ENCODE data around the gene ZBTB16. TPM values are rescaled to one million over a fixed set of nuclear protein-coding genes. Genes with fewer than 3 reads are reported as not detected.

The ZBTB16 gene
- polyA plus RNA-seq, 1 donor from 2014 or later: 0.45 TPM

DNA sequence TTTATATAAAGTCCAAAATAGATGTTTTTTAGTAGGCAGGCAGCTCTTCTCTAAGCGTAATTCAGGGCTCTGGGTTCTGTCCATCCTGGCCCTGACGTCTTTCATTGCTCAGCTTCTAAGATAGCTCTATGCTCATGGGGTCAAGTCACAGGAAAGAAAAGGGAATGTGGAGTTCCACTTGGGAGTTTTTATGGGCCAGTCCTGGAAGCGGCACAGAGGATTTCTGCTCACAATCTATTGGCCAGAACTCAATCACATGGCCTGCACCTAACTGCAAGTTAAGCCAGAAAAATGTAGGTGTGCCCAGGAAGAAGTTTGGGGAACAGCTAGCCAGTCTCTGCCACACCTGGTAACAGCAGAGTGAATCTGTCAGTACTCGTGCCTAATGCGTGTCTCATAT is 7.4 kb upstream of the ZBTB16 start:
- no peaks in the 10 kb centered on the region for H3K27me3 ChIP-seq (ENCODE audit: insufficient read depth, low read depth, low read length)
- H3K36me3 ChIP-seq (ENCODE audit: insufficient read depth, low read length): no peaks in the 10 kb centered on the region
- no peak overlapping the region for H3K9ac ChIP-seq (ENCODE audit: low read length)
- H3K79me2 ChIP-seq (replicated peaks; ENCODE audit: insufficient read depth, low read length): no peaks in the 10 kb centered on the region
- no peaks in the 10 kb centered on the region for H3F3A ChIP-seq (ENCODE audit: insufficient read depth, low read length, poor library complexity, severe bottlenecking)
- H3K4me3 ChIP-seq (ENCODE audit: low read length): no peak overlapping the region
- no peak overlapping the region for H2AFZ ChIP-seq (ENCODE audit: low read depth, low read length)
- no peaks in the 10 kb centered on the region for H3K9me3 ChIP-seq (ENCODE audit: low read length)
- H3K9me2 ChIP-seq (ENCODE audit: insufficient read depth, low read length): no peaks in the 10 kb centered on the region
- H3K4me2 ChIP-seq (ENCODE audit: low read length): no peak overlapping the region
- no peak overlapping the region for H3K27ac ChIP-seq (ENCODE audit: low read length)
- TF ChIP-seq, protein P1, sequence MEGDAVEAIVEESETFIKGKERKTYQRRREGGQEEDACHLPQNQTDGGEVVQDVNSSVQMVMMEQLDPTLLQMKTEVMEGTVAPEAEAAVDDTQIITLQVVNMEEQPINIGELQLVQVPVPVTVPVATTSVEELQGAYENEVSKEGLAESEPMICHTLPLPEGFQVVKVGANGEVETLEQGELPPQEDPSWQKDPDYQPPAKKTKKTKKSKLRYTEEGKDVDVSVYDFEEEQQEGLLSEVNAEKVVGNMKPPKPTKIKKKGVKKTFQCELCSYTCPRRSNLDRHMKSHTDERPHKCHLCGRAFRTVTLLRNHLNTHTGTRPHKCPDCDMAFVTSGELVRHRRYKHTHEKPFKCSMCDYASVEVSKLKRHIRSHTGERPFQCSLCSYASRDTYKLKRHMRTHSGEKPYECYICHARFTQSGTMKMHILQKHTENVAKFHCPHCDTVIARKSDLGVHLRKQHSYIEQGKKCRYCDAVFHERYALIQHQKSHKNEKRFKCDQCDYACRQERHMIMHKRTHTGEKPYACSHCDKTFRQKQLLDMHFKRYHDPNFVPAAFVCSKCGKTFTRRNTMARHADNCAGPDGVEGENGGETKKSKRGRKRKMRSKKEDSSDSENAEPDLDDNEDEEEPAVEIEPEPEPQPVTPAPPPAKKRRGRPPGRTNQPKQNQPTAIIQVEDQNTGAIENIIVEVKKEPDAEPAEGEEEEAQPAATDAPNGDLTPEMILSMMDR (IDR thresholded peaks at IDR 0.05; ENCODE audit: poor library complexity, severe bottlenecking): no peak
- TF ChIP-seq RAD21 (conservative IDR thresholded peaks at IDR 0.05) (no peak), POLR2AphosphoS5 (IDR thresholded peaks at IDR 0.05) (no peak), EP300 (conservative IDR thresholded peaks at IDR 0.05; ENCODE audit: poor library complexity, severe bottlenecking) (no peak), MXI1 (conservative IDR thresholded peaks at IDR 0.05; ENCODE audit: poor library complexity, severe bottlenecking) (no peak), TAF1 (IDR thresholded peaks at IDR 0.05; ENCODE audit: low read depth) (no peak), EZH2 (IDR thresholded peaks at IDR 0.05; ENCODE audit: borderline replicate concordance, insufficient read depth, low read length, poor library complexity, severe bottlenecking) (no peak), SMC3 (conservative IDR thresholded peaks at IDR 0.05; ENCODE audit: poor library complexity) (no peak)
- no peaks in the 10 kb centered on the region for H4K20me1 ChIP-seq (ENCODE audit: insufficient read depth)

DNA sequence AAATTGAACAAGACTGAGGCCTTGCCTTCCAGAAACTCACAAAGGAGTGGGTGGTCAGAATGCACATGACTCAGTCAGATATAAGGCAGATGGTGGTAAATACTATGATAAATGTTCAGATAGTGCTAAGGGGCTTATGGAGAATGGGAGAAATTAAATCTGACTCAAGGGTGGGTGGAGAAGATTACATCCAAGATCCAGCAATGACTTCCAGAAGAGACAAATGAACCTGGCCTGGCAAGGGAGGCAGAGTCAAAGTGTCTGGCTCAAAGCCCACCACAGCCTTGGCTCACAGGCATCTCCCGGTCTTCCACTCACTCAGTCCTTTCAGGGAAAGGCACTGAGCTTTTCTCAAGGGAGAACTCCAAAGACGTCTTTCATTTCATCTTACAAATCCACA is 6.1 kb upstream of the ZBTB16 start:
- TF ChIP-seq EP300 (conservative IDR thresholded peaks at IDR 0.05; ENCODE audit: poor library complexity, severe bottlenecking) (no peak), SMC3 (conservative IDR thresholded peaks at IDR 0.05; ENCODE audit: poor library complexity) (no peak), RAD21 (conservative IDR thresholded peaks at IDR 0.05) (no peak), POLR2AphosphoS5 (IDR thresholded peaks at IDR 0.05) (no peak), EZH2 (IDR thresholded peaks at IDR 0.05; ENCODE audit: borderline replicate concordance, insufficient read depth, low read length, poor library complexity, severe bottlenecking) (no peak), TAF1 (IDR thresholded peaks at IDR 0.05; ENCODE audit: low read depth) (no peak)
- TF ChIP-seq, protein P1 (IDR thresholded peaks at IDR 0.05; ENCODE audit: poor library complexity, severe bottlenecking): no peak
- peak overlapping the region; percentile 43 for H3K27ac ChIP-seq (ENCODE audit: low read length)
- peaks cover 7% of the 10 kb centered on the region for H3K27me3 ChIP-seq (ENCODE audit: insufficient read depth, low read depth, low read length)

DNA sequence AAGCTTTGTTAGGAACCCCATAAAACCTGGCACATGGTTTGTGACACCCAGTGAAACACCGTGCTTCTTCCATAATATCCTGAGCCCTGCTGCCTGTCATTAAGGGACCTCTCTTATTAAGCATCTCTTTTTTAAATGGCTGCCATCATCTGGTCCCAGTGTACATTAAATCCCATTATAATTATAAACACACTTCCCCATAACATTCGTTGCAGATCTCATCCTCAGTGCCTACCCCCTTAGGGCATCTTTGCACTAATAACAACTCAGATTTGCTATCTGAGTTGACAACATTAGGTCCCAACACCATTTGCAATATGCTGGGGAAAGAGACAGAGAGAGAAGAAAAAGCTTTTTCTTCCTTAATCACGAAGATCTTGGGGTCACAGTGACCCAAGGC is 4.7 kb upstream of the ZBTB16 start:
- Histone ChIP-seq H4K20me1 (ENCODE audit: insufficient read depth) (no peaks in the 10 kb centered on the region), H3K79me2 (replicated peaks; ENCODE audit: insufficient read depth, low read length) (no peaks in the 10 kb centered on the region), H3K9ac (ENCODE audit: low read length) (no peak overlapping the region), H3K36me3 (ENCODE audit: insufficient read depth, low read length) (no peaks in the 10 kb centered on the region), H2AFZ (ENCODE audit: low read depth, low read length) (no peak overlapping the region), H3K27ac (ENCODE audit: low read length) (no peak overlapping the region), H3K9me3 (ENCODE audit: low read length) (no peaks in the 10 kb centered on the region), H3K4me3 (ENCODE audit: low read length) (no peak overlapping the region), H3K27me3 (ENCODE audit: insufficient read depth, low read depth, low read length) (peaks cover 13% of the 10 kb centered on the region), H3K9me2 (ENCODE audit: insufficient read depth, low read length) (no peaks in the 10 kb centered on the region), H3K4me2 (ENCODE audit: low read length) (no peak overlapping the region), H3F3A (ENCODE audit: insufficient read depth, low read length, poor library complexity, severe bottlenecking) (no peaks in the 10 kb centered on the region)
- TF ChIP-seq, protein P1 (IDR thresholded peaks at IDR 0.05; ENCODE audit: poor library complexity, severe bottlenecking): no peak
- TF ChIP-seq POLR2AphosphoS5 (IDR thresholded peaks at IDR 0.05) (no peak), EZH2 (IDR thresholded peaks at IDR 0.05; ENCODE audit: borderline replicate concordance, insufficient read depth, low read length, poor library complexity, severe bottlenecking) (no peak), REST (IDR thresholded peaks at IDR 0.05; ENCODE audit: borderline replicate concordance) (no peak), SMC3 (conservative IDR thresholded peaks at IDR 0.05; ENCODE audit: poor library complexity) (no peak), TAF1 (IDR thresholded peaks at IDR 0.05; ENCODE audit: low read depth) (no peak), RAD21 (conservative IDR thresholded peaks at IDR 0.05) (no peak), MXI1 (conservative IDR thresholded peaks at IDR 0.05; ENCODE audit: poor library complexity, severe bottlenecking) (no peak), EP300 (conservative IDR thresholded peaks at IDR 0.05; ENCODE audit: poor library complexity, severe bottlenecking) (no peak)

More for the DNA sequence above, 6.1 kb upstream of the ZBTB16 start:
- H3K4me2 ChIP-seq (ENCODE audit: low read length): peak overlapping the region; percentile 17
- H3K9ac ChIP-seq (ENCODE audit: low read length): no peak overlapping the region
- H4K20me1 ChIP-seq (ENCODE audit: insufficient read depth): no peaks in the 10 kb centered on the region
- H3K36me3 ChIP-seq (ENCODE audit: insufficient read depth, low read length): no peaks in the 10 kb centered on the region
- H3K9me2 ChIP-seq (ENCODE audit: insufficient read depth, low read length): no peaks in the 10 kb centered on the region
- H3K79me2 ChIP-seq (replicated peaks; ENCODE audit: insufficient read depth, low read length): no peaks in the 10 kb centered on the region
- H3K4me3 ChIP-seq (ENCODE audit: low read length): peak overlapping the region; percentile 24
- no peaks in the 10 kb centered on the region for H3F3A ChIP-seq (ENCODE audit: insufficient read depth, low read length, poor library complexity, severe bottlenecking)
- no peak overlapping the region for H2AFZ ChIP-seq (ENCODE audit: low read depth, low read length)
- no peaks in the 10 kb centered on the region for H3K9me3 ChIP-seq (ENCODE audit: low read length)
